Breast epithelium (tissue), 3 donors: ENCODE results near the gene HRC.

Experiments used
- POLR2A ChIP-seq: fragments of 450-650 bp; IDR thresholded peaks from one replicate; pipeline ENCODE4 v1.6.1; 2016; ENCODE audit warnings: antibody characterized with exemption, mild to moderate bottlenecking, moderate library complexity
- POLR2AphosphoS5 ChIP-seq, 3 donors: sonication (generic); formaldehyde crosslinking; IDR thresholded peaks; one replicate each; pipeline ENCODE4 v1.6.1; 2017; ENCODE audit warnings: antibody characterized with exemption in 3 of 3
- TF ChIP-seq, protein P1 (sequence below), 3 donors: fragments of 450-650 bp; IDR thresholded peaks; one replicate each; pipeline ENCODE4 v1.5.1; 2016 to 2017; ENCODE audit warnings: antibody characterized with exemption in 3 of 3, mild to moderate bottlenecking in 3 of 3, moderate library complexity in 3 of 3

- TF ChIP-seq, protein P1, sequence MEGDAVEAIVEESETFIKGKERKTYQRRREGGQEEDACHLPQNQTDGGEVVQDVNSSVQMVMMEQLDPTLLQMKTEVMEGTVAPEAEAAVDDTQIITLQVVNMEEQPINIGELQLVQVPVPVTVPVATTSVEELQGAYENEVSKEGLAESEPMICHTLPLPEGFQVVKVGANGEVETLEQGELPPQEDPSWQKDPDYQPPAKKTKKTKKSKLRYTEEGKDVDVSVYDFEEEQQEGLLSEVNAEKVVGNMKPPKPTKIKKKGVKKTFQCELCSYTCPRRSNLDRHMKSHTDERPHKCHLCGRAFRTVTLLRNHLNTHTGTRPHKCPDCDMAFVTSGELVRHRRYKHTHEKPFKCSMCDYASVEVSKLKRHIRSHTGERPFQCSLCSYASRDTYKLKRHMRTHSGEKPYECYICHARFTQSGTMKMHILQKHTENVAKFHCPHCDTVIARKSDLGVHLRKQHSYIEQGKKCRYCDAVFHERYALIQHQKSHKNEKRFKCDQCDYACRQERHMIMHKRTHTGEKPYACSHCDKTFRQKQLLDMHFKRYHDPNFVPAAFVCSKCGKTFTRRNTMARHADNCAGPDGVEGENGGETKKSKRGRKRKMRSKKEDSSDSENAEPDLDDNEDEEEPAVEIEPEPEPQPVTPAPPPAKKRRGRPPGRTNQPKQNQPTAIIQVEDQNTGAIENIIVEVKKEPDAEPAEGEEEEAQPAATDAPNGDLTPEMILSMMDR (IDR thresholded peaks at IDR 0.05) = no peak
- TF ChIP-seq POLR2AphosphoS5 (IDR thresholded peaks at IDR 0.05) = no peak
- TF ChIP-seq POLR2A = no peak
Measured at GRCh38 chr19:49120868-49121267, 34.3 kb downstream of the HRC start.
